Stimulated activated CD8-positive, alpha-beta memory T cell treated with anti-CD3 and anti-CD28 coated beads, Interleukin-15, amount 100 ng/mL, for 1 hour (primary cell): Measurements from ENCODE around the gene ZNF189.
"Not testable (repeated sequence)": the region's sequence is repeated elsewhere in the genome, so short reads cannot be mapped to it uniquely, and the experiment has no call there.

Source experiments
- DNase-seq: peaks from one replicate; pipeline ENCODE4 v3.0.0-alpha.2; 2020; ENCODE audit warnings: low read depth

The ZNF189 gene

GRCh38 chr9:101380295-101380694, 18.4 kb upstream of the ZNF189 start:
- DNase-seq = no peak

GRCh38 chr9:101381118-101381517, 17.5 kb upstream of the ZNF189 start:
- no peak for DNase-seq

GRCh38 chr9:101381833-101382342, 16.8 kb upstream of the ZNF189 start:
- DNase-seq = no peak

- DNase-seq = no peak
Measured at GRCh38 chr9:101383361-101383760, 15.3 kb upstream of the ZNF189 start.

- not testable (repeated sequence) for DNase-seq
Measured at GRCh38 chr9:101384873-101385536, 13.6 kb upstream of the ZNF189 start, which contains the start of gene BAAT. Gene BAAT, minus strand, starts transcription at chr9:101385006. Its CDS starts 13,602 bp downstream, at chr9:101371404.

- DNase-seq = no peak
Measured at GRCh38 chr9:101387871-101388506, 10.7 kb upstream of the ZNF189 start.

GRCh38 chr9:101388507-101388993, 10.1 kb upstream of the ZNF189 start:
- no peak for DNase-seq

GRCh38 chr9:101393135-101393534, 5.5 kb upstream of the ZNF189 start:
- DNase-seq = no peak

- DNase-seq = no peak
Measured at GRCh38 chr9:101394687-101395086, 4.0 kb upstream of the ZNF189 start.

GRCh38 chr9:101397746-101398067, 944 bp upstream of the ZNF189 start:
- no peak for DNase-seq

- no peak for DNase-seq
Measured at GRCh38 chr9:101398930-101399642, 435 bp downstream of the ZNF189 start.

GRCh38 chr9:101399643-101399970, 956 bp downstream of the ZNF189 start:
- DNase-seq = no peak

- DNase-seq = no peak
Measured at GRCh38 chr9:101400120-101400519, 1.5 kb downstream of the ZNF189 start.

- DNase-seq = no peak
Measured at GRCh38 chr9:101403516-101404285, 5.0 kb downstream of the ZNF189 start.

GRCh38 chr9:101408374-101409078, 9.9 kb downstream of the ZNF189 start:
- DNase-seq = no peak

GRCh38 chr9:101409079-101409477, 10.4 kb downstream of the ZNF189 start:
- DNase-seq = no peak

- no peak for DNase-seq
Measured at GRCh38 chr9:101414839-101415238, 16.2 kb downstream of the ZNF189 start.

- no peak for DNase-seq
Measured at GRCh38 chr9:101415578-101415977, 16.9 kb downstream of the ZNF189 start.

GRCh38 chr9:101417389-101417788, 18.7 kb downstream of the ZNF189 start:
- no peak for DNase-seq

GRCh38 chr9:101417977-101418376, 19.3 kb downstream of the ZNF189 start:
- DNase-seq = no peak
